ENCODE results near the gene SCFD2.

DNA sequence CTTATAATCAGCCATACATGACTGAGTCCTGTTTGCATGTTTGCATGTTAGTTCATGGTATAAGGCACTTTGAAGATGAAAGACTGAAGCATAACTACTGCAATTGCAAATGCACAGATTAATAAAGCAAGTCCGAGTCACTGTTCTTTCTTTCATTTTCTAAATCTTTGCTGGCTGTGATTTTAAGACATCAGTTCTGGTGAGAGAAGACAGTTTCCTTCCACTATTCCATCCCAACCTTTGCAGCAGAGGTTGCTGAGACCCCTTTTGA lies 475.4 kb downstream of the SCFD2 start:
- TF ChIP-seq, protein P1, sequence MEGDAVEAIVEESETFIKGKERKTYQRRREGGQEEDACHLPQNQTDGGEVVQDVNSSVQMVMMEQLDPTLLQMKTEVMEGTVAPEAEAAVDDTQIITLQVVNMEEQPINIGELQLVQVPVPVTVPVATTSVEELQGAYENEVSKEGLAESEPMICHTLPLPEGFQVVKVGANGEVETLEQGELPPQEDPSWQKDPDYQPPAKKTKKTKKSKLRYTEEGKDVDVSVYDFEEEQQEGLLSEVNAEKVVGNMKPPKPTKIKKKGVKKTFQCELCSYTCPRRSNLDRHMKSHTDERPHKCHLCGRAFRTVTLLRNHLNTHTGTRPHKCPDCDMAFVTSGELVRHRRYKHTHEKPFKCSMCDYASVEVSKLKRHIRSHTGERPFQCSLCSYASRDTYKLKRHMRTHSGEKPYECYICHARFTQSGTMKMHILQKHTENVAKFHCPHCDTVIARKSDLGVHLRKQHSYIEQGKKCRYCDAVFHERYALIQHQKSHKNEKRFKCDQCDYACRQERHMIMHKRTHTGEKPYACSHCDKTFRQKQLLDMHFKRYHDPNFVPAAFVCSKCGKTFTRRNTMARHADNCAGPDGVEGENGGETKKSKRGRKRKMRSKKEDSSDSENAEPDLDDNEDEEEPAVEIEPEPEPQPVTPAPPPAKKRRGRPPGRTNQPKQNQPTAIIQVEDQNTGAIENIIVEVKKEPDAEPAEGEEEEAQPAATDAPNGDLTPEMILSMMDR (IDR thresholded peaks at IDR 0.05; ENCODE audit: insufficient read depth, low read depth, low read length): no peak
- no peak for TF ChIP-seq EZH2 (IDR thresholded peaks at IDR 0.05; ENCODE audit: insufficient read depth, low read length)

All from astrocyte (in vitro differentiated cells and primary cell).